H1 (cell line): ENCODE data around the gene ZNF423. TPM values are rescaled to one million over a fixed set of nuclear protein-coding genes. Genes with fewer than 3 reads are reported as not detected.

Experiments
- FOSL1 ChIP-seq: IDR thresholded peaks from 2 replicates; pipeline ENCODE4 v1.6.1; 2011; ENCODE audit warnings: mild to moderate bottlenecking, low read depth, low read length, moderate library complexity; ENCODE audit not compliant: insufficient read depth
- HDAC6 ChIP-seq: IDR thresholded peaks from one replicate; pipeline ENCODE4 v1.7.1; 2012; ENCODE audit warnings: low read depth, mild to moderate bottlenecking, inconsistent platforms, low read length, moderate library complexity
- JUN ChIP-seq: IDR thresholded peaks from 2 replicates; pipeline ENCODE4 v1.6.1; 2011; ENCODE audit warnings: low read depth, mild to moderate bottlenecking, improper control_type of control experiment, low read length
- JUND ChIP-seq: IDR thresholded peaks from 2 replicates; pipeline ENCODE4 v1.6.1; 2011; ENCODE audit warnings: mild to moderate bottlenecking, improper control_type of control experiment, low read length
- NANOG ChIP-seq: IDR thresholded peaks from 2 replicates; pipeline ENCODE4 v1.6.1; 2011; ENCODE audit warnings: low read length, low read depth, mild to moderate bottlenecking, inconsistent platforms; ENCODE audit not compliant: insufficient read depth, poor library complexity, severe bottlenecking
- POLR2A ChIP-seq, 2 experiments: IDR thresholded peaks; 1 replicate in 1 of 2; 2 replicates in 1 of 2; pipeline ENCODE4 v1.6.1; 2011; ENCODE audit warnings: low read depth in 2 of 2, low read length in 2 of 2, mild to moderate bottlenecking in 2 of 2; ENCODE audit errors: control extremely low read depth in 1 of 2
- RXRA ChIP-seq: IDR thresholded peaks from 2 replicates; pipeline ENCODE4 v1.6.1; 2011; ENCODE audit warnings: low read depth, mild to moderate bottlenecking, low read length, moderate library complexity; ENCODE audit not compliant: insufficient read depth
- SP2 ChIP-seq: IDR thresholded peaks from 2 replicates; pipeline ENCODE4 v1.6.1; 2012; ENCODE audit warnings: mild to moderate bottlenecking, low read length, inconsistent platforms
- polyA plus RNA-seq, 7 experiments: library from polyadenylated mRNA; depleted of rRNA in 3 of 7; stranded (reverse) in 5 of 7; unstranded in 2 of 7; fragments of >200 nt in 5 of 7; fragments of 200-250 nt in 2 of 7; gene quantifications; 1 replicate in 5 of 7; 2 replicates in 1 of 7; 4 replicates in 1 of 7; pipeline versions ENCODE4 v1.2.1 to v1.2.3, GENCODE V29; 2011 to 2013; ENCODE audit warnings: missing spikeins in 2 of 7, mixed read lengths in 2 of 7
- total RNA-seq: library from RNA; stranded (reverse); fragmentation: NEBNext Ultra II Directional; extraction: Animal tissue kit (Norgen Biotek cat#: 25700); gene quantifications from 2 replicates; pipeline ENCODE4 v1.2.1, GENCODE V29; 2021

The ZNF423 gene
- total and polyA plus RNA-seq, 2 of the 8 experiments (the other 6 are each of a cell fraction or from before 2014, with no cell fraction given) = 38.2 to 52.3 TPM

DNA sequence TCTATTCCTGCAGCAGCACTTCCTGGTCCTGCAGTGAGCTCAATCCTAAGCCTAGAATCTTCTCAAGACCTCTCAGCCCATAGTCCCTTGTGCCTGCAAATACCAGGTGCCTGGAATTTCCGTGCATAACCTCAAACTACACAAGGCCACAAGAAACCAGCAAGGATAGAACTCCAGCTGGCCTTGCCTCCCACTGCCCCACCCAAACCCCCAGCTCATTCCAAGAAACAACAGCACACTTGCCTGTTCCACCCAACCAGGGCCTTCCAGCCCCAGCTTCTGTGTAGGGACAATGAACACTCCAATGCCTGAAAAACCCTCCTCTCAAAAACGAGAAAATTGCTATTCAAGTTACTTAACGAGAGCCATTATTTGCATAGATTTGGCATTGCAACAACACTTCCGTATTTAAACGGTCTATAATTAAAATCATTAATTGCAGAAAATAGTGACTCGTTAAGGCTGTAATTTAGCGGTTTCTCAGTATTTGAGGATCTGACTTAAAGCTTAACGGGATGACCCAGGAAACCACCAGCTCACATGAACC is 335.3 kb downstream of the ZNF423 start (continued):
- TF ChIP-seq HDAC6 = no peak
- no peak for TF ChIP-seq RXRA
- TF ChIP-seq JUND = no peak
- TF ChIP-seq FOSL1 = no peak
- TF ChIP-seq NANOG = no peak
- no peak for TF ChIP-seq JUN
- no peak for TF ChIP-seq POLR2A (IDR thresholded peaks at IDR 0.05; ENCODE audit: control extremely low read depth in 1 of 2, low read depth in 2 of 2, low read length in 2 of 2)
- no peak for TF ChIP-seq SP2
- TF ChIP-seq, all 59 proteins: peak for 0
